Measurements from ENCODE around the gene TMEM50B.

DNA sequence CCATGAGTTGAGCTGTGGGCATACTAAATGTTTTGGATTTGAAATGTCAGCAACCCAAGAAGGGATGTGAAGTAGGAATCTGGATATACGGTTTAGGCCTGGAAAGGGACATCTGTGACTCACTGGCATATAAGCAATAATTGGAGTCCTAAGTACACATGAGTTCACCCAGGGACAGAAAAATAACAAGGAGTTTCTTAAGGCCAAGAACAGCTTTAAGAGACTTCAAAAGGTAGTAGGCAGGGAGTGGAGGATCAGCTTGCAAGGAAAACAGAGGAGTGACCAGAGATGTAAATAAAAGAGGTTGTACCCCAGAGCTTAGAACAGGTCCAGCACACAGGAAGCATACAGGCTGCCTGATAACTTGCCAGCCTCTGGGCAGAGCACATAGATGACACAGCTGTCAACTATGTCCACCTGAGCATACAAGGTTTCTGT is 28.1 kb downstream of the TMEM50B start:
- TF ChIP-seq, protein P1, sequence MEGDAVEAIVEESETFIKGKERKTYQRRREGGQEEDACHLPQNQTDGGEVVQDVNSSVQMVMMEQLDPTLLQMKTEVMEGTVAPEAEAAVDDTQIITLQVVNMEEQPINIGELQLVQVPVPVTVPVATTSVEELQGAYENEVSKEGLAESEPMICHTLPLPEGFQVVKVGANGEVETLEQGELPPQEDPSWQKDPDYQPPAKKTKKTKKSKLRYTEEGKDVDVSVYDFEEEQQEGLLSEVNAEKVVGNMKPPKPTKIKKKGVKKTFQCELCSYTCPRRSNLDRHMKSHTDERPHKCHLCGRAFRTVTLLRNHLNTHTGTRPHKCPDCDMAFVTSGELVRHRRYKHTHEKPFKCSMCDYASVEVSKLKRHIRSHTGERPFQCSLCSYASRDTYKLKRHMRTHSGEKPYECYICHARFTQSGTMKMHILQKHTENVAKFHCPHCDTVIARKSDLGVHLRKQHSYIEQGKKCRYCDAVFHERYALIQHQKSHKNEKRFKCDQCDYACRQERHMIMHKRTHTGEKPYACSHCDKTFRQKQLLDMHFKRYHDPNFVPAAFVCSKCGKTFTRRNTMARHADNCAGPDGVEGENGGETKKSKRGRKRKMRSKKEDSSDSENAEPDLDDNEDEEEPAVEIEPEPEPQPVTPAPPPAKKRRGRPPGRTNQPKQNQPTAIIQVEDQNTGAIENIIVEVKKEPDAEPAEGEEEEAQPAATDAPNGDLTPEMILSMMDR (conservative IDR thresholded peaks at IDR 0.05; ENCODE audit: low read depth, low read length) = no peak
- TF ChIP-seq EZH2 (IDR thresholded peaks at IDR 0.05; ENCODE audit: borderline replicate concordance, low read depth, low read length, poor library complexity, severe bottlenecking) = no peak

Data from A673 (cell line).